GM19240 (cell line): Measurements from ENCODE around the gene ASB4.
"Not testable (repeated sequence)": the region's sequence is repeated elsewhere in the genome, so short reads cannot be mapped to it uniquely, and the experiment has no call there.

Source experiments
- DNase-seq: peaks from one replicate; pipeline ENCODE4 v3.0.0; 2011; ENCODE audit warnings: low spot score; ENCODE audit not compliant: insufficient read length

The ASB4 gene

GRCh38 chr7:95485391-95486123 lies at the start of gene ASB4:
Gene ASB4 (plus strand): TSS chr7:95485943. CDS start chr7:95485972, 29 bp downstream.
- DNase-seq: no peak

- no peak for DNase-seq
Observed at GRCh38 chr7:95436407-95436806, 49.3 kb upstream of the ASB4 start.

- no peak for DNase-seq
Observed at GRCh38 chr7:95440394-95441038, 45.2 kb upstream of the ASB4 start.

GRCh38 chr7:95441042-95441823 lies 44.5 kb upstream of the ASB4 start:
- no peak for DNase-seq

GRCh38 chr7:95444796-95445195 lies 40.9 kb upstream of the ASB4 start:
- no peak for DNase-seq

GRCh38 chr7:95446618-95447017 lies 39.1 kb upstream of the ASB4 start:
- DNase-seq: no peak

- no peak for DNase-seq
Observed at GRCh38 chr7:95454438-95455045, 31.2 kb upstream of the ASB4 start.

GRCh38 chr7:95457947-95458346 lies 27.8 kb upstream of the ASB4 start:
- no peak for DNase-seq

GRCh38 chr7:95460653-95461052 lies 25.1 kb upstream of the ASB4 start:
- DNase-seq: not testable (repeated sequence)

GRCh38 chr7:95467912-95468607 lies 17.7 kb upstream of the ASB4 start:
- DNase-seq: no peak

GRCh38 chr7:95469187-95469586 lies 16.6 kb upstream of the ASB4 start:
- no peak for DNase-seq

- DNase-seq: no peak
Observed at GRCh38 chr7:95469848-95470247, 15.9 kb upstream of the ASB4 start.

- peak; percentile 34 for DNase-seq
Observed at GRCh38 chr7:95470452-95470851, 15.3 kb upstream of the ASB4 start.

- no peak for DNase-seq
Observed at GRCh38 chr7:95471071-95471470, 14.7 kb upstream of the ASB4 start.

GRCh38 chr7:95472581-95473161 lies 13.1 kb upstream of the ASB4 start:
- no peak for DNase-seq

GRCh38 chr7:95473276-95473985 lies 12.3 kb upstream of the ASB4 start:
- DNase-seq: no peak

GRCh38 chr7:95476072-95476847 lies 9.5 kb upstream of the ASB4 start:
- DNase-seq: no peak

GRCh38 chr7:95476904-95477594 lies 8.7 kb upstream of the ASB4 start:
- no peak for DNase-seq
